HG03060 (cell line): ENCODE data around the gene TUBA4B.

Experiments used
- ATAC-seq: cut with Tn5 transposase; IDR thresholded peaks from one replicate; pipeline ENCODE4 v1.9.1; 2021; ENCODE audit warnings: low read depth, moderate number of reproducible peaks; ENCODE audit not compliant: unreplicated experiment

Gene TUBA4B

DNA sequence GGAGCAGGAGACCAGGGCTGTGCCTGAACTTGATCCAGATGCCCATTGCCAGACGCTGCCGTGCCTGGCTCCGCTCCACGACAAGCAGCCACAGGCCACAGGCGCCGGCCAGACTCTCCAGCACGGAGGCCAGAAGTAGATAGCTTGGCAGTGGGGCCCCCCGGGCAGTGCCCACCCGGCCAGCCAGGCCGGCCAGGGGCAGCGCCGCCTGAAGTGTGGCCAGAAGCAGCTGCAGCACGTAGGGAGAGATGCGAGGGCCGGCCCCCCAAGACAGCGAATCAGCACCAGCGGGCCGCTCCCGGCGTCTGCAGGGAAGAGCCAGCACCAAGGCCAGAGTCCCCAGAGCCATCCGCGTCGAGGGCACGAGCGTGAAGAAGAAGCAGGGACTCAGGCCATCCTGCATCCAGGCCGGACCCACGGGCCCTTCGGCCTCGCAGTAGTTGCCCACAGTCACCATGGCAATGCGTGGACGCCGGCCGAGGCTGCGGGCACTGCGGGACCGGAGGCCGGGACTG, 34.8 kb upstream of the TUBA4B start:
- peak; percentile 12 for ATAC-seq

- peak; percentile 53 for ATAC-seq
Measured at GRCh38 chr2:219218732-219219701, 34.0 kb upstream of the TUBA4B start, which contains the start of gene ABCB6. ABCB6 (minus strand) TSS chr2:219218958; CDS start chr2:219218673, 285 bp downstream.

DNA sequence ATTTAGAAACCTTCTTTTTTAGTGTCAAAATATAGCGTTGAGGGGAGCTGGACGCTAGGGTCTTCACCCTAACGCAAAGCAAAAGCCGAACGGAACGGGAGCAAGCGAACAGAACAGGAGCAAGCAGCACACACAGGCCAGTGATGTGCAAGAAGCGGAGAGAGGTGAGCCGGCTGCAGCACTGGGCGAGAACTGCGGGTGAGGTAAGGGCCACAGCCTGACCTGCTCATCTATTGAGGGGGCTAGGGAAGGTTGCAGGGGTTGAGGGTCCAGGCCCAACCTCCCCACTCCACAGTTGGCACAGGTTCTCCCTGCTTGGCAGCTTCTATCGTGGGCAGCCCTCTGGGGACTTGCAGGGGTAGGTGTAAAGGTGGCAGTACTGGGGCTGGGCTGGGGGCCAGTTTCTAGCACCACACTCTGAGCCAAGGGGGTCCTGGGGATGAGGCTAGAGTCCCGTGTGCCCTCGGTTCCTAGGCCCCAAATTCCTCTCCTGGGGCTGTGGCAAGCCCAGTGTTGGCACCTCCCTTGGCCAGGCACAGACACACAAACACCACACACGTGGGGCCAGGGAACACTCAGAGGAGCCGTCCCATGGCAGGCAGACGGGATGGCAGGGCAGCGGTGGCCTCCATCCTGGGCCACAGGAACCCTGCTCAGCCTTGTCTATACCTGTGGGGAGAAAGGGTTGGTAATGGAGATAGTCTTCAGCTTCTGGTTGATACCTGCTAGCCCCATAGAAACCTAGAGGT, 33.1 kb upstream of the TUBA4B start:
- ATAC-seq = no peak

DNA sequence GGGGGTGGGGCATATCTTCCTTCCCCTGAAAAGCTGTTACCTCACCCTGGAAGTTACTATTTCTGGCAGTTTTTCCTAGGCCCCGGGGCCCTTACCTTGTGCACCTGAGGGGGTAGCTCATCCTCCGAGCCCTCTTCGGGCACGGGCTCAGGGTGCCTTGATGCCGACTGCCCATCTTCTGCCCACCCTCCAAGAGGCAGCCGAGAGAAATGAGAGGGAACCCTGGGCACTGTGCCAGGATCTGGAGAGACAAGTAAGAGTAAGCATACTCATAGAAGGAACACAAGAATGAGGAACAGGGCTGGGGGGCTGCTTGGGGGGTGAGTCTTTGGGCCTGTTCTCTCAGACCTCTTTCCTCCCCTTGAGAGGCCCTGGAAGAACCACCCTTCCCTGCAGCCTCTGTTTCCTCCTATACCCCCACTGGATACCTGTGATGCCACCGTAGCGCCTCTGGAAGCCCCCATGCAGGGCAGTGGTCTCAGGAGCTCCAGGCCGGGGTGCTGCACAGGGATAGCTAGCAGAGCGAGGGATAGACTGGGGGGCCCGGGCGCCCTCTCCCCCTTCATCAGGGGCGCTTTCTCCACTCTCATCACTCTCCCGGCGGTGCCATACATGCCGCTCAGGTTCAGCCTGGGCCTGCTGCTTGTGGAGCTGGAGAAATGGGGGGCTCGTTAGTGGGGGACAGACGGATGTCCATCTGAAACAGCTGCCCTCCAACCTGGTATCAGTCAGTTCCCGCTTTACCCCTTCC, 32.2 kb upstream of the TUBA4B start:
- no peak for ATAC-seq

- ATAC-seq = no peak
Measured at GRCh38 chr2:219221957-219222518, 31.0 kb upstream of the TUBA4B start.

DNA sequence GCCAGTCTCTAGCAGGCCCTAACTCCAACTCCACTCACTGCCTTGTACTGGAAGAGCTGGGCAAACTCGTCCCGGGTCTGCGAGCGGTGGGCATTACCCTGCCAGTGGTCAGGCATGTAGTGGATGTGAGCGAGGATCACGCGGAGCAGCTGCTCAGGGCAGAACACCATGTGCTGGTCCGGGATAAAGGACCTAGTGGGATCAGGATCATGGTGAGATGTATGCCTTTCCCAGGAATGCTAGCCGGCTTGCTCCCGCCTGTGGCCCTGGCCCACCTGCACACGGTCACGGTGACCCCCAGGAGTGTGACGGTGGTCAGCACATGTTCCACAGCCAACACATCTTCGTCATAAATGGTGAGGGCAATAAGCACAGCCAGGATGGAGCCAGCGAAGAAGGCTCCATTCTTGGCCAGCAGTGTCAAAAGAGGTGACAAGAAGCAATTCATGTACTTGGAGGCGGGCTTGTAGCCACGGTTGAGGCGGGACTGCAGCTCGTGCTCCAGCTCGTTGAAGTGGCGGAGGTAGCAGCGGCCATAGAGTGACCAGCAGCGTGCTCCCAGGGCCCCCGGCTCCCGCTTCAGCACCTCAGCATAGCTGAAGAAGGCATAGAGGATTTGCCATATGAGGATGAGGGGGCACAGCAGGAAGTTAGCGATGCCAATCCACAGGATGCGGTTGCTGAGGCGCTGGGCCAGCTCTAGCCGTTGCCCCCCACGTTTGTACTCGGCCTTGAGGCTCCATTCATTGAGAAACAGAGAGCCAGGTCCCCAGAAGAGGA, 29.0 kb upstream of the TUBA4B start:
- no peak for ATAC-seq

GRCh38 chr2:219225350-219225749, 27.7 kb upstream of the TUBA4B start:
- ATAC-seq = no peak

GRCh38 chr2:219228041-219228910, 24.8 kb upstream of the TUBA4B start:
- ATAC-seq = no peak

GRCh38 chr2:219228911-219229304, 24.1 kb upstream of the TUBA4B start:
- ATAC-seq = no peak

- peak; percentile 92 for ATAC-seq
Measured at GRCh38 chr2:219229305-219230058, 23.6 kb upstream of the TUBA4B start, which contains the start of the genes ANKZF1 and ATG9A. ANKZF1 (plus strand) TSS chr2:219229806; CDS start chr2:219230258, 452 bp downstream. ATG9A (minus strand) TSS chr2:219229636; CDS start chr2:219228024, 1,612 bp downstream.

- ATAC-seq = no peak
Measured at GRCh38 chr2:219230059-219230540, 22.9 kb upstream of the TUBA4B start.

- no peak for ATAC-seq
Measured at GRCh38 chr2:219234331-219234730, 18.7 kb upstream of the TUBA4B start.

- no peak for ATAC-seq
Measured at GRCh38 chr2:219243291-219243761, 9.7 kb upstream of the TUBA4B start.

DNA sequence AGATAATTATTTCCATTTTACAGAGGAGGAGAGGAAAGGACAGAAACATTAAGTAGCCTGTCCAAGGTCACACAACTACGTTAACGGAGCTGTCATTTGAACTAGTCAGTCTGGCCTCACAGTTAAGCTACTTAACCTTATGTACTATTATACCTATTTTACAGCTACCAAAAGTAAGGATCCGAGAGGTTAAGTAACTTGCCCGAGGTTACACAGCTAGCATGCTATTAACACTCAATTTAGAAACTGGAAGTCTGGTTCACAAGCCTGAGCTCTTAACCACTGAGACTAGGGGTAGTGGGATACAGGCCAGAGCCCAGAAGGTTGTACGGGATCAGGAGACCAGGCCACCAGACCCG, 8.3 kb upstream of the TUBA4B start:
- no peak for ATAC-seq

DNA sequence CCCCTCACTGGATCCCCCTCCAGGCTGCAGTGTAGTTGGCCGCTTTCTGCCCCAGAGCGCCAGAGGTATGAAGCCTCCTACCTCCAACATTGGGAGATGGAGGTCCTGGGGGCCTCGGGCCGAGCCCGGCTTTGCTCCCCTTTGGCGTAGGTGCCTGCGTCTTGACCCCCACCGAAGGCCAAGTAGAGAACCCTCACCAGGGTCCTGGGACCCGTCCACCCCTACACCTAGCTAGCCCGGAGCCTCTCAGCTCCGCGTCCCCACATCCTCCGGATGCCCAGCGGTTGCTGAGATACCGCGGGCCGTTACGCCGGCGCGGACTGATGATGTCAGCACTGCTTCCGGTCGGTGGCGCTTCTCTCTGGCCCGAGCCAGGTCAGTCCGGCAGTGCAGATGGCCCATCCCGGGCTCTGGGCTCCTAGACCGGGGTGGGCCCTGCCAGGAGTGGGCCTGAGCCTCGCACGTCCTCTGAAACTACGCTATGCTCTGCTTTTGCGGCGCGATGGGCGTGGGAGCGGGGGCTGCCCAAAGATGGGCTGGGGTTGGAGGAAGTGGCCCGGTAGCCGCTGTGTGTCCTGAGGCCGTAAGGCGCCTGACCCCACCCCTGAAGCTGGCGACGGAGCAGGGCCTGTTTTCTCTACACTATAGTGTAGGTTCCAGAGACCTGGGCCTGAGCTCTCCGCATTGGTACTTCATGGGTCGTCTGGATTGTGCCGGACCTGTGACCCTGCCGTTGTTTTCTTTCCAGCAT, 7.7 kb upstream of the TUBA4B start, which contains the start of the genes GLB1L and STK16:
Gene GLB1L, minus strand, starts transcription at position 297 of the 751 bp plus-strand sequence. CDS start 1,871 bp downstream, outside the sequence.
Gene STK16, plus strand, starts transcription at position 332 of the 751 bp plus-strand sequence. CDS start 521 bp downstream, outside the sequence.
- ATAC-seq = peak; percentile 52

DNA sequence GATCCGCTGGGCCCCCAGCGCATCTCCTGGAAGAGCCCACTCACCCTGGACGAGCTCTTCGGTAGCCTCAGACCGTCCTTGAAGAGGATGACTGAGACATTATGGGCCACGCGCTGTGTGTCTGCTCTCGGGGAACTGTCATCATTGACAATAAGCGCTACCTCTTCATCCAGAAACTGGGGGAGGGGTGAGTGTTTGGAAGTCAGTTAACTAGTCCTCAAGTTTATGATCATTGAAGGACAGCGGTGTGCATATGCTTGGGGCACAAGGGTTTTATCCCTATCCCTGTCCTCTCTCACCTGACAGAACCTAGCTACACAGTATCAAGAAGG, 7.2 kb upstream of the TUBA4B start:
- no peak for ATAC-seq
